Stimulated activated naive CD8-positive, alpha-beta T cell treated with anti-CD3 and anti-CD28 coated beads, Interleukin-15, Interleukin-2, amounts not matched to agents 100 U/mL and 50 U/mL, for 24 hours (primary cell): ENCODE results near the gene IFNA14.
"Not testable (repeated sequence)": the region's sequence is repeated elsewhere in the genome, so short reads cannot be mapped to it uniquely, and the experiment has no call there.

Experiments
- ATAC-seq: fragments of 150-1000 bp; cut with Tn5 transposase; one replicate; pipeline ENCODE4 v1.10.0; 2021
- DNase-seq: peaks from one replicate; pipeline ENCODE4 v3.0.0; 2021

IFNA14 gene

GRCh38 chr9:21239911-21240310 lies at the start of gene IFNA14:
Gene IFNA14 (minus strand): TSS chr9:21240005. CDS start chr9:21239935, 70 bp downstream.
- ATAC-seq (no peak), DNase-seq (no peak)

GRCh38 chr9:21287280-21287679 lies 47.5 kb upstream of the IFNA14 start:
- no peak for ATAC-seq
- no peak for DNase-seq

DNA sequence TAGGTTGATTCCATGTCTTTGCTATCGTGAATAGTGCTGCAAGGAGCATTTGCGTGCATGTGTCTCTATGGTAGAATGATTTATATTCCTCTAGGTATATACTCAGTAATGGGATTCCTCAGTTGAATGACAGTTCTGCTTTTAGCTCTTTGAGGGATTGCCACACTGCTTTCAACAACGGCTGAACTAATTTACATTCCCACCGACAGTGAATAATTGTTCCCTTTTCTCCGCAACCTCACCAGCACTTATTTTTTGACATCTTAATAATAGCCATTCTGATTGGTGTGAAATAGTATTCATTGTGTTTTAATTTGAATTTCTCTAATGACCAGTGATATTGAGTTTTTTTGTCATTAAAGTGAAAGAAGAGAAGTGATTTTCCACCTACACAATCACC lies 46.9 kb upstream of the IFNA14 start:
- ATAC-seq (no peak), DNase-seq (no peak)

- ATAC-seq = no peak
- no peak for DNase-seq
Measured at GRCh38 chr9:21286099-21286498, 46.3 kb upstream of the IFNA14 start.

DNA sequence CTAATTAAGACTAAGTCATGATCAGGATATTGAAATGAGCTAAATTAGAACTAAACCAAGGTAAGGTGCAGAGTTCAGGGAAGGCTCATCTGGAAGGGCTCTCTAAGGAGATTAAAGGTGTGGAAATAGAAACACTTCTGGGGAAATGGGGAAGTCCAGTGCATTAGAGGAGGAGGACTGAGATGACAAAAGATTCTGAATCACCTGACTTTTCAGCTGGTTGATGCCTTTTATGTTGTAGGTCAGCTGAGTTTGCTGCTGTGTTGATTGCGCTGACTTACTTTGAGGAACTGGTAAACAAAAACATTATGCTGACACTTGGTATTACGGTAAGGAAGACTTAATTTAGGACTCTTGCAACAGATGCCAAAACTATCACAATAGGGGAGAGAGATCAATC lies 41.5 kb upstream of the IFNA14 start:
- ATAC-seq (no peak), DNase-seq (no peak)

GRCh38 chr9:21268347-21268657 lies 28.5 kb upstream of the IFNA14 start:
- DNase-seq (no peak), ATAC-seq (no peak)

GRCh38 chr9:21267485-21268346 lies 27.9 kb upstream of the IFNA14 start:
- no peak for ATAC-seq

DNA sequence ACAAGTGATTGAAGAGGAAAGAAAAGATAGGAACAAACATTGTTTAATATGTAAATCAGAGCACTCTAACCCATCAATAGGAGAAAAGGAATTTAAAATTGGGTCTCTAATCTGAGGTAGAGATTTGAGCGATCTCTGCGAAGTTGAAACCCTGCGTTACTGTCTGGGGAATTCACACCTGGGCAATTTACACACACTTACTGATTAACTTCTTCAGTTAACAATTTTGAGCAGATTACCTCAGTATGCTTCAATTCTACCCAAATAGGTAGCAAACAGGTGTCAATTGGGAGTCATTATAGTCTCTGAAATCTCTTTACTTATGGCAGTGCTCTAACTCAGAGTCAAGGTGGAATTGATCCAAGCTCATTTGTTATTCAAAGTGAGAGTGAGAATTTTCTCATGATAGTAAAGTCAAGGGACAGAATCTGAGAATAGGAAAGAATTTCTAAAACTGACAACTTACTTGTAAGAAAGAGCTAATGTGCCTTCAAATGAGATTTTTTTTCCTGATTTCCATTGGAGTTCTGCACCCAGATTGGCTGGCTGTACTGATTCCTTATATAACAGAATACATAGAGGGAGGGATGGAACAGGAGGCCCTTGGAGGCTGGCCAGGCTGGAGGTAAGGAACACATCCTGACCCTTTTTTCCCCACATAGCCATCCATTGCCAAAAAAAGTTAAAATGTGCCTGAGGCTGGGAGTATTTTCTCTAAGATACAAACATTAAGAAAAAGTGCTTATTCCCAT lies 27.1 kb upstream of the IFNA14 start:
- DNase-seq = no peak
- no peak for ATAC-seq

More at GRCh38 chr9:21267485-21268346, 27.9 kb upstream of the IFNA14 start:
- DNase-seq = no peak

- peak; percentile 40 for ATAC-seq
- no peak for DNase-seq
Measured at GRCh38 chr9:21265421-21266189, 25.8 kb upstream of the IFNA14 start.

DNA sequence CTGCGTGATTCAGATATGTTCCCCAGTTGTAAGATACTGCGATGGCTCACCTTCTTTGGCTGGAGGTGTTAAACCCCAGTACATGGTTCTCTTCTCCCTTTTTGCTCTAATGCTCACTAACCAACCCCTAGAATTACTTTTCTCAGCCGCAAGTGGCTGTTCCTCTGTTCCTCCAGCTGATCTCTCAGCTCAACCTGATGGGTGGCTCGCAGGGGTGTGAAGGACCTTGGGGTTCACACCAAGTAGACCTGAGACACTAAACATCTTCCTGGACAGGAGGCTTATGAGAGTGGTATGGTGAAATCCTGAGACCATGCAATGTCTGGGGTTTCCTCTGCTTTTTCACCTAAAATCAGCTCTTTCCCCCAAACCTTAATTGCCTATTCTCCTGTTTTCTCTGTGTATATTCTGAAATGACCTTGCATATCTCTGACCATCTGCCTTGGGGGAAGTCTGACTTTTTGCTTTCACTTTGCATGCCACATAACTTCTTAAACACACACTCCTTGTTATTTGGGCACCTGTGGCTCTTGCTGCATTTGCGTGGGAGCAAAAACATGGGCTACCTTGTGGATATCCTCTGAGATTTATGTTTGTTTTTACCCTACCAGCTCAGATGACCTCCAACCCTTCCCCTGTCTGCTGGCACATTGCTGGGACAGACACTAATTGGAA lies 15.9 kb upstream of the IFNA14 start:
- ATAC-seq (no peak), DNase-seq (no peak)

DNA sequence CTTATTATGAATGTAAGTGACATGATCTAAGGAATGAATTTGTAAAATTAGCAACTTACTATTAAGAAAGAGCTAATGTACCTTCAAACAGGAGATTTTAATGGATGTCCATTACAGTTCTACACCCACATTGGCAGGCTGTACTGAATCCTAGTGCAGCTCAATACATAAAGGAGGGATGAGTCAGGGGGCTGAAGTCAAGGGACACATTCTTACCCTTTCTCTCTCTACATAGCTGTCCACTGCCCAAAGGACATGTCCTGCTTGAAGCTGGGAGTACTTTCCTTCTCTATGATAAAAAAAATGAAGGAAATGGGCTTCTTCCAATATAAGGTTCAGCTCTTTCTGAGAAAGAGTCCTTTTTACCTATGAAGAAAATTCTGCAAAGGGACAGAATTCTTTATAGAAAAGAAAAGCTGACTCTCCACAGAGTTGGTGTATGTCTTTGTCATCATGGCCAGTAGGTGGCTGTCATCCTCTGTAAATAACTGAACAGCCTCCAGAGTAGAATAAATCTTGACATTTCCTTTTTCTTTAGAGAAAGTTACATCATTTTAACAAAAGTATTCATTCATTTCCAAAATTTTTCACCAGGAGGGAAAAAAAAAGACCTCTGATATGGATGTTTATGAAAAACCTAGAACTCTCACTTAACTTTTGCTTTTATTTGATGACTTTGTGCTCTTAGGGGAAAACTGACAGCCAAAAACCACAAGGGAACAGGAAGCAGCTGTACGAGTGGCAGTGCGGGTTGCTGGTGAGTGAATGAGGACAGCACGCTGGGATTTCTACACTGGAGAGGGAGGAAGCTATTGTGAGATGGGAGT lies 13.1 kb upstream of the IFNA14 start:
- no peak for DNase-seq
- ATAC-seq = peak; percentile 82

GRCh38 chr9:21251638-21252037 lies 11.8 kb upstream of the IFNA14 start:
- no peak for ATAC-seq

GRCh38 chr9:21251190-21251589 lies 11.4 kb upstream of the IFNA14 start:
- no peak for ATAC-seq
- DNase-seq = no peak

More at GRCh38 chr9:21251638-21252037, 11.8 kb upstream of the IFNA14 start:
- no peak for DNase-seq

- DNase-seq = no peak
- no peak for ATAC-seq
Measured at GRCh38 chr9:21244836-21245235, 5.0 kb upstream of the IFNA14 start.

DNA sequence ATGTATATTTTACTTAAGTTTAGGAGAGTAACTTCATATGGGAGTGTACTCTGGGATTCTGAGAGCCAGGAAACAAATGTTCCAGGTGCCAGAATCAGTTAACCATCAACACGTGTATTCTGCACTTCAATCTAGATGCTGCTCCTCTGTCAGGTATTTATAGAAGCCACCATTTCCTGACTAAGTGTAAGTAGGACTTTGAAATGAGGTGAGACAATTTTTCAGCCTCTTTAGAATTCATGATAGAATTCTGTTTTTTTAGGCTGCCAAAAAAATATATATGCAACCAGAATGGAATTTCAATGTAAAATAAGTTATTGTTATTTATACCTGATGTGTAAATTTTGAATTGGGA lies 3.5 kb downstream of the IFNA14 start:
- not testable (repeated sequence) for ATAC-seq, DNase-seq

DNA sequence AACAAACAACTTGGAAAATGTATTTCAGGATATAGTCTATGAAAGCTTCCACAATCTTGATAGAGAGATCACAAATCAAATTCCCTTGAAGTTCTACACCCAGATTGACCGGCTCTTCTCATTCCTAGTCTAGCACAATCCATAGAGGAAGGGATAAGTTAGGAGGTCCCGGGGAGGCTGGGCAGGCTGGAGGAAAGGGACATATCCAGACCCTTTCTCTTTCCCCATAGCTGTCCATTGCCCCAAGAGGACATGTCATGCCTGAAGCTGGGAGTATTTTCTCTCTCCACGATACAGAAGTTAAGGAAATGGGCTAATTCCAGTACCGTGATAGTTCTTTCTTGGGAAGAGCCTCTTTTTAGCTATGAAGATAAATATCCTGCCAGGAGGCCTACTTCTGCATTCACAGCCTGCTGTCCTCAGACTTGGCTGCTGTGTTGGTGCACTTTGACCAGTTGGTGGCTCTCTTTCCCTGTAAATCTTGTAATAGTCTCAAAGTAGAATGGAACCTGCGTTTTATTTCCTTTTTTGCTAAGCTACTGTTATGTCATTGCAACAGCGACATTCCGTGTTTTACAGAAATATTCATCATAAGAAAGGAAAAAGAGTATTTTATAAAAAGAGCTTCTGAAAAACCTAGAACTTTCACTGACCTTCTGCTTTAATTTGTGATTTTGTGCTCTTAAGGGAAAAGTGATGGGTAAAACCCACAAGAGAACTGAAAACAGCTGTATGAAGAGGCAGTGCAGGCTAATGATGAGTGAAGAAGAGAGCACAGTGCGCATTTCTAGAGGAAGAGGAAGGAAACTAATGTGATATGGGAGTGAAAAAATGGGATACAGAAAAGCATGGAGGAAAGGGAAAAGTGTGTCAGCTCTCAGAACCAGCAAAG lies 4.1 kb downstream of the IFNA14 start:
- DNase-seq (peak; percentile 11), ATAC-seq (peak; percentile 52)

GRCh38 chr9:21234153-21234687 lies 5.6 kb downstream of the IFNA14 start:
- no peak for ATAC-seq
- DNase-seq = no peak

DNA sequence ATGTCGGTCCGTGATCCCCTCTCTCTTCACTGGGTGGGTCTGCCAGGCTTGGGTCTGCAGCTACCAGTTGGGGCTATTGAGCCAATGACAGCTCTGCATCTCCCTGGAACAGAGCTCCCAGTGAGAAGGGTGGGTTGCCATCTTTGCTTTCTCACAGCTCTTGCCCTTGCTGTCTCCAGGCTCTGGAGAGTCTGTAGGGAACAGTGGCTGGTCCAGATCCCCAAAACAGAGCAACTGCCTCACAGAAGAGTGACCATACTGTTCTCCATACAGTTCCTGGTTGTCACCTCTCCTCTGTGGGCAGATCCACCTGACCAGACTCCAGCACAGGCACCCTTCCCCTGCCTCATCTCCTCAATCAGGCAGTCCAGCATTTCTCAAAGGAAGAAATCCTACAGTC lies 6.5 kb downstream of the IFNA14 start:
- ATAC-seq (no peak), DNase-seq (no peak)

GRCh38 chr9:21228122-21228521 lies 11.7 kb downstream of the IFNA14 start, which contains the start of gene IFNA17:
Gene IFNA17 (minus strand): TSS chr9:21228222. CDS start chr9:21228173, 49 bp downstream.
- no peak for ATAC-seq

GRCh38 chr9:21217211-21217610 lies 22.6 kb downstream of the IFNA14 start, which contains the start of gene IFNA16:
Gene IFNA16 (minus strand): TSS chr9:21217311. CDS start chr9:21217305, 6 bp downstream.
- ATAC-seq = not testable (repeated sequence)

More at GRCh38 chr9:21228122-21228521, 11.7 kb downstream of the IFNA14 start, which contains the start of gene IFNA17:
- no peak for DNase-seq

More at GRCh38 chr9:21217211-21217610, 22.6 kb downstream of the IFNA14 start, which contains the start of gene IFNA16:
- not testable (repeated sequence) for DNase-seq
